PC-9 (cell line): ENCODE data around the gene RAB5B.

ENCODE experiments used
- EZH2 ChIP-seq: fragments of 200-600 bp; sonication (generic); IDR thresholded peaks from 2 replicates; pipeline ENCODE4 v1.8.0; 2017; ENCODE audit warnings: antibody characterized with exemption, low read depth
- TF ChIP-seq, protein P1 (sequence below): fragments of 200-600 bp; sonication (generic); conservative IDR thresholded peaks from 2 replicates; pipeline ENCODE4 v1.6.1; 2017; ENCODE audit warnings: mixed run types, antibody characterized with exemption, mild to moderate bottlenecking, moderate library complexity

DNA sequence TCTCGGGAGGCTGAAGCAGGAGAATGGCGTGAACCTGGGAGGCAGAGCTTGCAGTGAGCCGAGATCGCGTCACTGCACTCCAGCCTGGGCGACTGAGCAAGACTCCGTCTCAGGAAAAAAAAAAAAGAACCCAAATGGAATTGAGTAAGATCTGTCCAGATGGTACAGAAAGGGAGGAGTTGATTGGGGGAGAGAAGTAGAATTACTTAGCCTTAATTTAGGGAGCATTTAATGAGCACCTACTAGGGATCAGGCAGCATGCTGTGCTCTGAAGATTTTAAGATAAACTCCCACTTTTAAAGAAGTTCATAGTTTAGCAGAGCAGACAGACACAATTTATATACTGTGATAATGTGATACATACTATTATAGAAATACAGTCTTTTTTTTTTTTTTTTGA, 4.5 kb downstream of the RAB5B start:
- TF ChIP-seq, protein P1, sequence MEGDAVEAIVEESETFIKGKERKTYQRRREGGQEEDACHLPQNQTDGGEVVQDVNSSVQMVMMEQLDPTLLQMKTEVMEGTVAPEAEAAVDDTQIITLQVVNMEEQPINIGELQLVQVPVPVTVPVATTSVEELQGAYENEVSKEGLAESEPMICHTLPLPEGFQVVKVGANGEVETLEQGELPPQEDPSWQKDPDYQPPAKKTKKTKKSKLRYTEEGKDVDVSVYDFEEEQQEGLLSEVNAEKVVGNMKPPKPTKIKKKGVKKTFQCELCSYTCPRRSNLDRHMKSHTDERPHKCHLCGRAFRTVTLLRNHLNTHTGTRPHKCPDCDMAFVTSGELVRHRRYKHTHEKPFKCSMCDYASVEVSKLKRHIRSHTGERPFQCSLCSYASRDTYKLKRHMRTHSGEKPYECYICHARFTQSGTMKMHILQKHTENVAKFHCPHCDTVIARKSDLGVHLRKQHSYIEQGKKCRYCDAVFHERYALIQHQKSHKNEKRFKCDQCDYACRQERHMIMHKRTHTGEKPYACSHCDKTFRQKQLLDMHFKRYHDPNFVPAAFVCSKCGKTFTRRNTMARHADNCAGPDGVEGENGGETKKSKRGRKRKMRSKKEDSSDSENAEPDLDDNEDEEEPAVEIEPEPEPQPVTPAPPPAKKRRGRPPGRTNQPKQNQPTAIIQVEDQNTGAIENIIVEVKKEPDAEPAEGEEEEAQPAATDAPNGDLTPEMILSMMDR: no peak
- no peak for TF ChIP-seq EZH2
